ENCODE measurements around the gene OR51B4. TPM values are rescaled to one million over a fixed set of nuclear protein-coding genes. Genes with fewer than 3 reads are reported as not detected.
"Not testable (repeated sequence)": the region's sequence is repeated elsewhere in the genome, so short reads cannot be mapped to it uniquely, and the experiment has no call there.

Gene OR51B4
- total RNA-seq, 2 experiments from 2014 or later = not detected

DNA sequence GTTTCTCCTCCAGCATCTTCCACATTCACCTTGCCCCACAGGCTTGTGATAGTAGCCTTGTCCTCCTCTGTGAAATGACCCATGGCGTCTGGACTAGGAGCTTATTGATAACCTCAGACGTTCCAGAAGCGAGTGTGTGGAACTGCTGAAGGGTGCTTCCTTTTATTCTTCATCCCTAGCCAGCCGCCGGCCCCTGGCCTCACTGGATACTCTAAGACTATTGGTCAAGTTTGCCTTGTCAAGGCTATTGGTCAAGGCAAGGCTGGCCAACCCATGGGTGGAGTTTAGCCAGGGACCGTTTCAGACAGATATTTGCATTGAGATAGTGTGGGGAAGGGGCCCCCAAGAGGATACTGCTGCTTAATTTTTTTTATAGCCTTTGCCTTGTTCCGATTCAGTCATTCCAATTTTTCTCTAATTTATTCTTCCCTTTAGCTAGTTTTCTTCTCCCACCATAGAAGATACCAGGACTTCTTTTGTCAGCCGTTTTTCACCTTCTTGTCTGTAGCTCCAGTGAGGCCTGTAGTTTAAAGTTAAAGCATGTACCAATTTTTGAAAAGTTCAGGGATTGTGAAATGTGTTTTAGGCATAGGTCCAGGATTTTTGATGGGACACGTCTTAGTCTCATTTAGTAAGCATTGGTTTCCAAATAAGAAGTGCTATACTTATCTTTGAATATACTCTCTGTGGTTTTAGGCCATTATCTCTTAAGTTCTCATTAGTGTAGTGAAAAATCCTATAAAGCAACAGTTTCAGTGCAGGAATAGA lies 46.9 kb downstream of the OR51B4 start, which contains the start of gene HBG2:
Gene HBG2 (minus strand): TSS at position 136 of the 768 bp plus-strand sequence. CDS start 53 bp downstream, at position 83.
- CTCF ChIA-PET; intact Hi-C loops (cut with micrococcal nuclease); H3K9me3 Mint-ChIP-seq; DNase-seq; H3K36me3 Mint-ChIP-seq (ENCODE audit: low read depth); H3K4me1 Mint-ChIP-seq (ENCODE audit: low read depth); H3K4me3 Mint-ChIP-seq; H3K27ac Mint-ChIP-seq: not testable (repeated sequence)
- H3K27me3 Mint-ChIP-seq (ENCODE audit: low read depth) = peaks cover 12% of the 10 kb centered on the region

DNA sequence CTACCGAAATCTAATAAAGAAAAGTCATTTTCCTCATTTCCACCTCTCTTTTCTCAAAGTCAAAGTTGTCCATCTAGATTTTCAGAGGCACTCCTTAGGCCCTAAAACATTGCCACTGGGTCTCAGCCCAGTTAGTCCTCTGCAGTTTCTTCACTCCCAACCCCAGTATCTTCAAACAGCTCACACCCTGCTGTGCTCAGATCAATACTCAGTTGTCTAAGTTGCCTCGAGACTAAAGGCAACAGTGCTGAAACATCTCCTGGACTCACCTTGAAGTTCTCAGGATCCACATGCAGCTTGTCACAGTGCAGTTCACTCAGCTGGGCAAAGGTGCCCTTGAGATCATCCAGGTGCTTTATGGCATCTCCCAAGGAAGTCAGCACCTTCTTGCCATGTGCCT lies 47.7 kb downstream of the OR51B4 start:
- H3K36me3 Mint-ChIP-seq (ENCODE audit: low read depth); H3K9me3 Mint-ChIP-seq; DNase-seq; H3K4me3 Mint-ChIP-seq; CTCF ChIA-PET; H3K27ac Mint-ChIP-seq; H3K4me1 Mint-ChIP-seq (ENCODE audit: low read depth); intact Hi-C loops (cut with micrococcal nuclease): not testable (repeated sequence)
- H3K27me3 Mint-ChIP-seq (ENCODE audit: low read depth) = peaks cover 12% of the 10 kb centered on the region

DNA sequence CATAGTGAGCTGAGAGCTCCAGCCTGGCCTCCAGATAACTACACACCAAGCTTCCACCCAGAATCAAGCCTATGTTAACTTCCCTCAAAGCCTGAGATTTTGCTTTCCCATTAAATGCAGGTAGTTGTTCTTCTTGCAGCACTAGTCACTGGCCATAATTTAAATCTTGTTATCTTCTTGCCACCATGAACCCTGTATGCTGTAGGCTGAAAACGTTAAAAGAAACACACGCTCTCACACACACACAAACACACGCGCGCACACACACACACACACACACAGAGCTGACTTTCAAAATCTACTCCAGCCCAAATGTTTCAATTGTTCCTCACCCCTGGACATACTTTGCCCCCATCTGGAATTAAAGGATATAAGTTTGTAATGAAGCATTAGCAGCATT lies 48.3 kb downstream of the OR51B4 start:
- CTCF ChIA-PET; intact Hi-C loops (cut with micrococcal nuclease); H3K4me3 Mint-ChIP-seq; H3K4me1 Mint-ChIP-seq (ENCODE audit: low read depth); H3K36me3 Mint-ChIP-seq (ENCODE audit: low read depth); H3K27ac Mint-ChIP-seq; H3K9me3 Mint-ChIP-seq; DNase-seq: not testable (repeated sequence)
- peaks cover 12% of the 10 kb centered on the region for H3K27me3 Mint-ChIP-seq (ENCODE audit: low read depth)

DNA sequence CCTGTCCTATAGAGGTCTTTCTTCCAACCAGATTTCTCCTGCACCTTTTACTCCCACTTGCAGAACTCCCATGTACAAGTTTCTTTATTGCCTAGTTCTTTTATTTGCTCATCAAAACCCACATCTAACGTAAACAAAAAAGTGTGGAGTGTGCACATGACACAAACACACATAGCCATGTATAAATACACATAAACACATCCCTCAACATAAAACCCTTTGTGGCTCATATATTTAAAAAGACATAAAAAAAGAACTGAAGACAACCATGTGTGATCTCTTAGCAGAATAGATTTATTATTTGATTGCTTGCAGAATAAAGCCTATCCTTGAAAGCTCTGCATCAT lies 48.9 kb downstream of the OR51B4 start:
- Mint-ChIP-seq H3K4me3 (no peak overlapping the region), H3K27me3 (ENCODE audit: low read depth) (peaks cover 8% of the 10 kb centered on the region), H3K4me1 (ENCODE audit: low read depth) (no peaks in the 10 kb centered on the region), H3K27ac (no peak overlapping the region), H3K36me3 (ENCODE audit: low read depth) (no peaks in the 10 kb centered on the region), H3K9me3 (no peaks in the 10 kb centered on the region)
- CTCF ChIA-PET = no interaction called here
- intact Hi-C loops (cut with micrococcal nuclease) = no loop called here
- no peak for DNase-seq

DNA sequence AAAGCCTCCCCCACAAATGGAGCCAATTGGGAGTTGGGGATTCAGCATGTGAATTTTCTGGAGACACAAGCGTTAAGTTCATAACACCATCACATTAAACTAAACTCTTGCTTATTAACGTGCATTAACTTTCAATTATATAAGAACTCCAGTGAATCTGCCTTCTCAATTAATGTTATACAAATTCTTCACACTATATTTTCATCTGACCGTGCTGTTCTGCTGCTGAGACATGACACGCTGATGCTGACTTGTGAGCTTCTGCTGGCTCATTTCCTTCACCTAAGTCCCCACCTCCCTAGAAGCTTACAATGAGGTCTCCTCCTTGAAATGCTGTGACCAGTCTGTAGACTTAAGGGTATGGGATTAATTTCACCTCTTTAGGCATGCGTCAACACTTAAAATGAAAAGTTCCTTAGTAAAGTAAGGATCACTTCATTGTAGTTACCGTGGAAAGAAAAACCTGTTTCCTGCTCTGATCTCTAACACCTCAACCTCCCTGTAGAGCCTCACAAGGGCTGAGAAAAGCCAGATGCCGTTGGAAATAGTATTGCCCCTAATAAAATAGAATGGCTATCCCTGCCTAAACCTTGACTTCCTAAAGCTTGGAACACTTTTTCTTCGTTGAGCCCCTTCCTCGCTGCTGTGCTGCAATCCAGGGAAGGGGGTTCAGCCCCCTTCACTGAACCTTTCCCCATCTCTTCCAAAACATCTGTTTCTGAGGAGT lies 49.4 kb downstream of the OR51B4 start:
- Mint-ChIP-seq H3K27ac (no peak overlapping the region), H3K36me3 (ENCODE audit: low read depth) (no peaks in the 10 kb centered on the region)
- intact Hi-C loops (cut with micrococcal nuclease) = no loop called here

DNA sequence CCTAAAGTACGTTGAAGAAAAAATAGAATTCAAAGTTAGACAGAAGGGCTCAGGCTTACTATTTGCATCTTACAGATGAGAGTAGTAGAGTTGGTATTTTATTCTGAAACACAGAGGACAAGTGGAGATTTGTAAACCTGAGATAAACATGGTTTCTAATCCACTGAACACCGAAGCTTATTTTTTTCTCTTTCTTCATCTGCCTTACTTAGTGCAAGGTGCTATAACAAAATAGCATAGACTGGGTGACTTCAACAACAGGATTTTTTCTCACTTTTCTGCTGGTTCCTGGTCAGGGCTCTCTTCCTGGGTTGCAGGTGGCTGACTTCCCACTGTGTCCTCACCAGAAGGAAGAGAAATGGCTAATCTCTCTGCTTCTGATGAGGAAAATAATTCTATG lies 50.0 kb downstream of the OR51B4 start:
- Mint-ChIP-seq H3K27me3 (ENCODE audit: low read depth) (peaks cover 3% of the 10 kb centered on the region), H3K27ac (no peak overlapping the region), H3K4me1 (ENCODE audit: low read depth) (no peaks in the 10 kb centered on the region), H3K4me3 (no peak overlapping the region), H3K36me3 (ENCODE audit: low read depth) (no peaks in the 10 kb centered on the region), H3K9me3 (no peaks in the 10 kb centered on the region)
- intact Hi-C loops (cut with micrococcal nuclease) = no loop called here
- DNase-seq = no peak
- CTCF ChIA-PET = interaction anchor here (0.6 kb wide), 1 partner anchor 994 kb away, joined by 3 read pairs; no protein-coding TSS in a partner anchor

More for the DNA sequence above, 49.4 kb downstream of the OR51B4 start:
- H3K9me3 Mint-ChIP-seq = no peaks in the 10 kb centered on the region
- CTCF ChIA-PET = interaction anchor here (0.6 kb wide), 1 partner anchor 994 kb away, joined by 3 read pairs; no protein-coding TSS in a partner anchor
- peaks cover 5% of the 10 kb centered on the region for H3K27me3 Mint-ChIP-seq (ENCODE audit: low read depth)
- H3K4me1 Mint-ChIP-seq (ENCODE audit: low read depth) = no peaks in the 10 kb centered on the region
- DNase-seq = no peak
- H3K4me3 Mint-ChIP-seq = no peak overlapping the region

Other genes with a start within 250 kb of the OR51B4 start
- not detected for gene OR52E2, start 242.3 kb downstream of the OR51B4 start, total RNA-seq
- not detected for gene OR52E1, start 232.4 kb downstream of the OR51B4 start, total RNA-seq
- not detected for gene OR52A5, start 163.6 kb downstream of the OR51B4 start, total RNA-seq
- gene OR52A1, start 147.2 kb downstream of the OR51B4 start, total RNA-seq = not detected
- gene OR51V1, start 101.3 kb downstream of the OR51B4 start, total RNA-seq = not detected
- gene HBB, start 74.9 kb downstream of the OR51B4 start, total RNA-seq = not detected
- gene HBD, start 67.5 kb downstream of the OR51B4 start, total RNA-seq = not detected
- gene HBG1, start 52.1 kb downstream of the OR51B4 start, total RNA-seq = not detected
- gene HBG2, start 47.2 kb downstream of the OR51B4 start, total RNA-seq = not detected
- not detected for gene HBE1, start 32.0 kb downstream of the OR51B4 start, total RNA-seq
- gene OR51B2, start 22.4 kb upstream of the OR51B4 start, total RNA-seq = not detected
- not detected for gene OR51B5, start 41.6 kb upstream of the OR51B4 start, total RNA-seq
- gene OR51B6, start 49.6 kb upstream of the OR51B4 start, total RNA-seq = not detected
- gene OR51M1, start 81.9 kb upstream of the OR51B4 start, total RNA-seq = not detected
- not detected for gene OR51Q1, start 120.2 kb upstream of the OR51B4 start, total RNA-seq
- gene OR51I1, start 139.6 kb upstream of the OR51B4 start, total RNA-seq = not detected
- gene OR51I2, start 147.4 kb upstream of the OR51B4 start, total RNA-seq = not detected
- gene OR52D1, start 186.7 kb upstream of the OR51B4 start, total RNA-seq = not detected
- gene UBQLN3, start 208.0 kb upstream of the OR51B4 start, total RNA-seq = not detected
- under 1 TPM; 0.15 to 0.26 TPM for gene UBQLNL, start 214.8 kb upstream of the OR51B4 start, total RNA-seq
- gene OR52H1, start 246.6 kb upstream of the OR51B4 start, total RNA-seq = not detected